Esophagus mucosa (tissue), 1 donor: Measurements from ENCODE around the gene DHRS11. TPM values are rescaled to one million over a fixed set of nuclear protein-coding genes. Genes with fewer than 3 reads are reported as not detected.

Experiments
- ATAC-seq: fragments of 200-7000 bp; cut with Tn5 transposase; one replicate; pipeline ENCODE4 v1.9.1; 2020
- total RNA-seq: library from RNA; stranded (reverse); gene quantifications from one replicate; pipeline ENCODE4 v1.2.4, GENCODE V29; 2023
- donor health status: DM: yes; HTN: yes; CAD: no.

The DHRS11 gene
- total RNA-seq, result 8.4 TPM

DNA sequence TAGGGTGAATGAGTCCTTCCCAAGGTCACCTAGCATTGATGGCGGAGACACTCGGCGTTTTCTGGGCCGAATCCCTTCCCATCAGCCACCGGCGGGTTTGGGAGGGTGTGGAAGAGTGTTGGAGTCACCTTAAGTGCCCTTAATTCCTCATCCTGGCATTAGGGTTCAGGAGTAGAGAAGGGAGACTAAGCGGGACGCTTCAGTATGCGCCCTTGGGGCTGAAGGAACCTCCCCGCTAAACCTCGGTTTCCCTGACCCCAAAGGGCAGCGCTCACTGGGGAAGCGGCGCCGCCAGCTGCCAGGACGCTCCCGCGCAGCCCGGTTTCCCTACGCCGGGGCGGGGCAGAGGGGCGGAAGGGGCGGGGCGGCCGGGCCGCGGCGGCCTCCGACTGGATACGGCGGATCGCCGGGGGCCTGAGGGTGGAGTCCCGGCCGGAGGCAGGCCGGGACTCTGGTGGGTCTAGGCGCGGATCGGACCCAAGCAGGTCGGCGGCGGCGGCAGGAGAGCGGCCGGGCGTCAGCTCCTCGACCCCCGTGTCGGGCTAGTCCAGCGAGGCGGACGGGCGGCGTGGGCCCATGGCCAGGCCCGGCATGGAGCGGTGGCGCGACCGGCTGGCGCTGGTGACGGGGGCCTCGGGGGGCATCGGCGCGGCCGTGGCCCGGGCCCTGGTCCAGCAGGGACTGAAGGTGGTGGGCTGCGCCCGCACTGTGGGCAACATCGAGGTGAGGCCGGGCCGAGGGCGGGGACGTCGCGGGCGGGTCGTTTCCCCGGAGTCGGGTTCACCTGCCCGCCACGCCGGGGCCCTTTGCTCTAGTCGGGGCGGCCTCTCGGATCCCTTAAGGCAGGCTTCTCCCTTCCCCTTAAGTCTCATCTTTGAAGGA lies at the start of gene DHRS11:
Gene DHRS11 (plus strand): TSS at position 446 of the 882 bp plus-strand sequence. CDS start 131 bp downstream, at position 577.
- peak; percentile 84 for ATAC-seq

GRCh38 chr17:36542755-36543154 lies 48.9 kb upstream of the DHRS11 start:
- ATAC-seq, result no peak

GRCh38 chr17:36544044-36544306 lies 47.7 kb upstream of the DHRS11 start:
- peak; percentile 2 for ATAC-seq

GRCh38 chr17:36544307-36545076 lies 47.2 kb upstream of the DHRS11 start, which contains the start of gene GGNBP2:
TSS of gene GGNBP2 (plus strand) at chr17:36544919. CDS start at chr17:36545725, 806 bp downstream.
- ATAC-seq, result peak; percentile 85

GRCh38 chr17:36545077-36545464 lies 46.6 kb upstream of the DHRS11 start:
- no peak for ATAC-seq

GRCh38 chr17:36545465-36546417 lies 45.9 kb upstream of the DHRS11 start:
- ATAC-seq, result peak; percentile 92

DNA sequence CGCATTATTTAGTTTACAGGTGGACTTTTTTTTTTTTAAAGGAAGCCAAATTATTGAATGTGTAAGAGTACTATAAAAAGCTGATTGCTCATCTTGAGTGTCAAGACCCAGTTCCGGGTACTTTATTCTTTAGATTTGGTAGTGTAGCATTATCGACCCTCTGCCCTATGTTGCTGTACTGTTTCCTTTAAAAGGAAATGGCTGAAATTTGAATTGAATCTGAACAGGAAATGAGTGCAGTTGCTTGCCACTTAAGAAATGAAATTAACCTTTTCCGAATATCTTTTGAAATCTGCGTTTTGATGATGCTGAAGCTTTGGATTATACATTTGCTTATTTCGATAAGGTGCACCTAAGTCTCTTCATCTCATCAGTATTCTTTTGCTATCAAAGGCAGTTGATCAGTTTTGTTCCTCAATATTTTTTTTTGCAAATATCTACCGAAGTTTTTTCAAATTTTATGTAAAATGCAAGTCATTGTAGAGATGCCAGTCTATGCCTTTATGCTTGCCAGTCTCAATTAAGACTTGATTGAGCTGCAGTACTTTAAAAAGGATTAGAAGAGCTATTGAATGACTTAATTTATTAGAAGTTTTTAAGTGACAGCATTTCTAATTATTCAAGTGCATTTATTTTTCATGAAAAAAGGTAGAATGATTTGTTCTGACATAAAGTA lies 45.1 kb upstream of the DHRS11 start:
- no peak for ATAC-seq

GRCh38 chr17:36547776-36548175 lies 43.9 kb upstream of the DHRS11 start:
- ATAC-seq, result no peak

GRCh38 chr17:36550491-36551417 lies 40.9 kb upstream of the DHRS11 start:
- ATAC-seq, result peak; percentile 18

- ATAC-seq, result no peak
Observed at GRCh38 chr17:36553459-36553858, 38.2 kb upstream of the DHRS11 start.

GRCh38 chr17:36566081-36566480 lies 25.6 kb upstream of the DHRS11 start:
- no peak for ATAC-seq

DNA sequence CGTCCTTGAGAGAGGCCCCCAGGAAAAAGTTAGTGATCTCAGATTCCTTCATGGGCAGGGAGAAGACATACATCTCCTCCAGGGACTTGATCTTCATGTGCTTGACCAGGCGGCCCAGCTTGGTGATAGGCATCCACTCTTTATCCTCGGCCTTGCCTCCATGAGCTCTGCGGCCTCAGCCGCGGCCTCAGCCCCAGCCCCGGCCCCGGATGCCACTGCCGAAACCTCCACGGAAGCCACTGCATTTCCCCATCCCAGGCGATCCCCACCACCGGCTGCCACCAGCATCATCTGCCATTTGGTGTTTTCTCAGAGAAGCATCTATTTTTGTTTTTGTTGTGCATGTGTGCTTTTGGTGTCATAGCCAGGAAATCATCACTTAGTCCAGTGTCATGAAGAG lies 16.7 kb upstream of the DHRS11 start:
- ATAC-seq, result no peak

- peak; percentile 67 for ATAC-seq
Observed at GRCh38 chr17:36576793-36577192, 14.9 kb upstream of the DHRS11 start.

GRCh38 chr17:36578671-36579070 lies 13.0 kb upstream of the DHRS11 start:
- ATAC-seq, result no peak

- no peak for ATAC-seq
Observed at GRCh38 chr17:36583787-36584186, 7.9 kb upstream of the DHRS11 start.

DNA sequence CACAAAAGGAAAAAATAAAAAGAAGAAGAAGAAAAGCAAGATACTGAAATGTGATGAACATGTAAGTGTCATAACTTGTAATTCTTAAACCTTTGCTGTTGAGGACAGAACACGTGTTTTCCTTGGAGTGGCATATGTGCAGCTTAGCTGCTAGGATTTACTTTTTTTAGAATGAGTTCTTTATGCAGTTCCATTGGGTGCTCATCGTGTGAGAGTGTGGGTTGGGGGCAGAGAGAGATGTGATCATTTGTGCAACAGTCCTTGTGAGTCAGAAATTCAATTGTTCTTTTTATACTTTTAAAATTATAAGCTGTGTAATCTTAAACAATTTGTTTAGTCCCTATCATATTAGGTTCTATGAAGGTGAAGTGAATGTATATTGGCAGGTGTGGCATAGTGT lies 5.5 kb upstream of the DHRS11 start:
- ATAC-seq, result no peak

- no peak for ATAC-seq
Observed at GRCh38 chr17:36590082-36590481, 1.6 kb upstream of the DHRS11 start.

DNA sequence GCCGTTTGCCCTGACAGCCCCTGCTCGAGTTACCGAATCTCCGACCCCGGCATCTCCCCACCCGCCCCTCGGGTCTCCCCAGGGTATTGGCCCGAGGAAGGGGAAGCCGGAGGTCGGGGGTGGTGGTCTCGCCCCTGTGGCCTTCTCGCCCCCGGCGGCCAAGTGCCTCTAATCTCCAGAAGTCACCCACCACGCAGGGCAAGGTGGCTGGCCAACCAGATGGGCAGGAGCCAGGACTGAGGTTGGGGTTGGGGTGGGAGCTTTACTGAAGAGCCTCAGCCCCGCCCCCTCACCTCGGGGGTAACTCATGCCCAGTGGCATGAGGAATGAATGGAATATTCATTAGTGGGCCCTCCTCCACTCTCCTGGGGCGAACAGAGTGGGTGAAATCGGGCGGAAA lies 637 bp downstream of the DHRS11 start:
- ATAC-seq, result peak; percentile 6

DNA sequence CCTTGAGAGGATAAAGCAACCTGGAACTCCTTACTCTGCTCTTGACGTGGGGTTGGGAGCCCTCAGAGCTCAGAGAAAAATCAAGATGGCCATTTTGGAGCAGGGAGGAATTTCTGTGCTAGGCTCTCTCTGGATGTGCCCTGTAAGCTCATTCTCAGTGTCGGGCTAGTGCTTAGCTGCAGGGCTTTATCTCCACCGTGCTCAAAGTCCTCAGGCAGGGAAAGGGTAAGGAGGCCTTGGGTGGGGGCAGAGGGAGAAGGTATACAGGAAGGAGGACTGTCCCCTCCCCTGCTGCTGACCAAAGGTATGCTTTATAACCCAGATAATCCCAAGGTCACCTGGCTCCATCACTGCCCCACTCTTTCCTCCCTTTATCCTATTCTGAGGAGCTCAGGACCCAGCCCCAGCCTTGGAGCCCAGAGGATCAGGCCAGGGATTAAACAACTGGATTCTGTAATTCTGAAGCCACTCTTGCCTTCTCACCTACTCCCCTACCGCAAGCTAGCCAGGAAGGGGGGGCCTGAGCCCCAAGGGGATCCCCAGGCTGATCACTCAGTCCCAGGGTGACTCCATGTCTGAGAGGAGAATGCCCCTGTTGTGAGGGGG lies 1.1 kb downstream of the DHRS11 start:
- ATAC-seq, result peak; percentile 3

DNA sequence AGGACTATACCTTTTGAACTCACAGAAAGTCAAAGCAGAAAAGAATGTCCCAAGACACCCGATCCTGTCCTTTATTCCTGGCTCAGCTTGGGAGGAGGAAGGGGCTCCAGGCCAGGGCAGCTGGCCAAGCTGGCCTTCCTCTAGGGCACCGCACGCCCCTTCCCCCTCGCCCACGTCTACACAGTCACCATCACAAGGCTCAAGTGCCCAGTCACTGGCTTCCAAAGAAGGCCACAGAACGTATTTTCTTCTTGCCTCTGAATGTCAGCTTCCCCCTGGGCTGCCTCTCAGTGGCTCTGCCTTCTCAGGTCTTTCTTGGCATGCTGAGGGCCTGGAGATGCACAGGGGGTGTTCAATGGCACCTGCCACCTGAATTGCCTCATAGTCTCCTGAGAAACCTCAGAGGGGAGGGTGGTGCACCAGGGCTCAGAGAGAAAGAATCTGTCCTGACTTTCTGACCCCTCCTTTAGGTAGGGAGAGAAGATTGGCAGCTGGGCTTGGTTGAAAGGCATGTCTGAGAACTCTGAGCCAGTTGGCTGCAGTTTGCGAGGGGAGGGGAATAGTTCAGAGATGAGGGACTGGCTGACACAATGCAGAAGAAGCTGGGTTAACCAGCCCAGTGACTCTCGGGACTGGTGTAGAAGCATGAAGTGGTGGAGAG lies 2.1 kb downstream of the DHRS11 start:
- ATAC-seq, result peak; percentile 77
